ENCODE measurements around the gene ITGB7.

GRCh38 chr12:53217931-53218307 is 10.9 kb upstream of the ITGB7 start:
- no peak for TF ChIP-seq CTCF (IDR thresholded peaks at IDR 0.05)
- no peak for TF ChIP-seq POLR2AphosphoS5 (IDR thresholded peaks at IDR 0.05; ENCODE audit: low read depth, low read length)
- TF ChIP-seq SIN3A (IDR thresholded peaks at IDR 0.05; ENCODE audit: borderline replicate concordance, insufficient read depth, low read depth, low read length) = no peak
- no peak for TF ChIP-seq REST (IDR thresholded peaks at IDR 0.05; ENCODE audit: insufficient read depth in 1 of 2, low read depth in 2 of 2, low read length in 1 of 2)

Data from Panc1 (cell line).